ENCODE results near the gene ERP27. TPM values are rescaled to one million over a fixed set of nuclear protein-coding genes. Genes with fewer than 3 reads are reported as not detected.
A peak's percentile ranks its signal among the peaks of the same experiment; 100 is the strongest.

ERP27 gene
- total RNA-seq, 1 donor from 2014 or later = 0.14 TPM

GRCh38 chr12:14937014-14937413 is 1.3 kb downstream of the ERP27 start:
- H3K27me3 ChIP-seq (ENCODE audit: low read depth) = no peaks in the 10 kb centered on the region
- no peaks in the 10 kb centered on the region for H3K4me1 ChIP-seq
- intact Hi-C loops (cut with micrococcal nuclease) = no loop called here
- H3K27ac ChIP-seq (replicated peaks) = no peak overlapping the region
- DNase-seq = no peak
- H3K4me3 ChIP-seq = no peak overlapping the region
- TF ChIP-seq, protein P1, sequence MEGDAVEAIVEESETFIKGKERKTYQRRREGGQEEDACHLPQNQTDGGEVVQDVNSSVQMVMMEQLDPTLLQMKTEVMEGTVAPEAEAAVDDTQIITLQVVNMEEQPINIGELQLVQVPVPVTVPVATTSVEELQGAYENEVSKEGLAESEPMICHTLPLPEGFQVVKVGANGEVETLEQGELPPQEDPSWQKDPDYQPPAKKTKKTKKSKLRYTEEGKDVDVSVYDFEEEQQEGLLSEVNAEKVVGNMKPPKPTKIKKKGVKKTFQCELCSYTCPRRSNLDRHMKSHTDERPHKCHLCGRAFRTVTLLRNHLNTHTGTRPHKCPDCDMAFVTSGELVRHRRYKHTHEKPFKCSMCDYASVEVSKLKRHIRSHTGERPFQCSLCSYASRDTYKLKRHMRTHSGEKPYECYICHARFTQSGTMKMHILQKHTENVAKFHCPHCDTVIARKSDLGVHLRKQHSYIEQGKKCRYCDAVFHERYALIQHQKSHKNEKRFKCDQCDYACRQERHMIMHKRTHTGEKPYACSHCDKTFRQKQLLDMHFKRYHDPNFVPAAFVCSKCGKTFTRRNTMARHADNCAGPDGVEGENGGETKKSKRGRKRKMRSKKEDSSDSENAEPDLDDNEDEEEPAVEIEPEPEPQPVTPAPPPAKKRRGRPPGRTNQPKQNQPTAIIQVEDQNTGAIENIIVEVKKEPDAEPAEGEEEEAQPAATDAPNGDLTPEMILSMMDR (IDR thresholded peaks at IDR 0.05; ENCODE audit: borderline replicate concordance) = no peak
- H3K9me3 ChIP-seq (replicated peaks) = no peaks in the 10 kb centered on the region
- peaks cover 2% of the 10 kb centered on the region for H3K36me3 ChIP-seq

DNA sequence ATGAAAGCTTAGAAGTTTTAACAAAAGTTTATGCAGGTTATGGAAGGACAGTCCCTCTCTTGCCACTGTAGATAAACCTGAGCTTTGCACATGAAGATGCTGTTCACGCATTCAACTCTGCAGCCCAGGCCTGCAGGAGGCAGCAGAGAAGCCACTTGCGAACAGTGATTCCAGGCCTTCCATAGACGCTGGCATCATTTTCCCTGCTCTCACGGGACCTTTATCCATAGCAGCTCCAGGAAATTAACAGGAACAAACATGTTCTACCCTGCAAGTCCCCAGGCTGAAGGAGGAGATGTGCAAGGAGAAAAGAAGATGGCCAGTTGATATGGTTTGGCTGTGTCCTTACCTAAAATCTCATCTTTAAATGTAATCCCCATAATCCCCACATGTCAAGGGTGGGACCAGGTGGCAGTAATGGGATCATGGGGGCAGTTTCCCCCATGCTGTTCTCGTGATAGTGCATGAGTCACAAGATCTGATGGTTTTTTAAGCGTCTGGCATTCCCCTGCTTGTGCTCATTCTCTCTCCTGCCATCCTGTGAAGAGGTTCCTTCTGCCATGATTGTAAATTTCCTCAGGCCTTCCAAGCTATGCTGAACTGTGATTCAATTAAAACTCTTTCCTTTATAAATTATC is 2.0 kb downstream of the ERP27 start:
- H3K4me3 ChIP-seq = no peak overlapping the region
- TF ChIP-seq, protein P1 (IDR thresholded peaks at IDR 0.05; ENCODE audit: borderline replicate concordance) = peak; percentile 40
- no peaks in the 10 kb centered on the region for H3K27me3 ChIP-seq (ENCODE audit: low read depth)
- no peaks in the 10 kb centered on the region for H3K36me3 ChIP-seq
- intact Hi-C loops (cut with micrococcal nuclease) = no loop called here
- no peak overlapping the region for H3K27ac ChIP-seq (replicated peaks)
- H3K9me3 ChIP-seq (replicated peaks) = no peaks in the 10 kb centered on the region
- DNase-seq = no peak
- no peaks in the 10 kb centered on the region for H3K4me1 ChIP-seq

DNA sequence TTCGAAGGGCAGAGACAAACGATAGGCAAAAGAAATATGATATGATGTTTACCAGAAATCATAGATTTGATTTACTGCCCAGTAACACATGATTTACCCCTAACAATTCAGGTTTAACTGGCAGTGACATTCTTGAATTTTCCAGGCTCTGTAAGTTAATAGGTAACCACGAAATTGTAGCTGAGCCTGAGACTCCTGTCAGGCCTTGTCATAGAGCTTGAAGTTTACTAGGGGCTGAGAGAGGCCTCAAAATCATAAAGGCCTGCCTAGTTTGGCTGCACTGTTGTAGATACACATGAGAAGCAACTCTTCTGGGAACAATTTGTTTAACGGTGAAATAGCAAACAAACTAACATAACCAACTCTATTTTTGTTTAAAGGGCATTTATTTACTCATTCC is 3.3 kb downstream of the ERP27 start:
- no peak for DNase-seq
- intact Hi-C loops (cut with micrococcal nuclease) = no loop called here
- H3K4me3 ChIP-seq = no peak overlapping the region
- peaks cover 4% of the 10 kb centered on the region for H3K4me1 ChIP-seq
- no peak overlapping the region for H3K27ac ChIP-seq (replicated peaks)
- TF ChIP-seq, protein P1 (IDR thresholded peaks at IDR 0.05; ENCODE audit: borderline replicate concordance) = no peak
- no peaks in the 10 kb centered on the region for H3K9me3 ChIP-seq (replicated peaks)
- H3K27me3 ChIP-seq (ENCODE audit: low read depth) = no peaks in the 10 kb centered on the region
- H3K36me3 ChIP-seq = no peaks in the 10 kb centered on the region

GRCh38 chr12:14934511-14934910 is 3.8 kb downstream of the ERP27 start:
- Histone ChIP-seq H3K27ac (replicated peaks) (no peak overlapping the region), H3K4me1 (peaks cover 8% of the 10 kb centered on the region), H3K9me3 (replicated peaks) (no peaks in the 10 kb centered on the region), H3K4me3 (no peak overlapping the region), H3K36me3 (no peaks in the 10 kb centered on the region), H3K27me3 (ENCODE audit: low read depth) (no peaks in the 10 kb centered on the region)
- no peak for DNase-seq
- intact Hi-C loops (cut with micrococcal nuclease) = no loop called here
- TF ChIP-seq, protein P1 (IDR thresholded peaks at IDR 0.05; ENCODE audit: borderline replicate concordance) = no peak

DNA sequence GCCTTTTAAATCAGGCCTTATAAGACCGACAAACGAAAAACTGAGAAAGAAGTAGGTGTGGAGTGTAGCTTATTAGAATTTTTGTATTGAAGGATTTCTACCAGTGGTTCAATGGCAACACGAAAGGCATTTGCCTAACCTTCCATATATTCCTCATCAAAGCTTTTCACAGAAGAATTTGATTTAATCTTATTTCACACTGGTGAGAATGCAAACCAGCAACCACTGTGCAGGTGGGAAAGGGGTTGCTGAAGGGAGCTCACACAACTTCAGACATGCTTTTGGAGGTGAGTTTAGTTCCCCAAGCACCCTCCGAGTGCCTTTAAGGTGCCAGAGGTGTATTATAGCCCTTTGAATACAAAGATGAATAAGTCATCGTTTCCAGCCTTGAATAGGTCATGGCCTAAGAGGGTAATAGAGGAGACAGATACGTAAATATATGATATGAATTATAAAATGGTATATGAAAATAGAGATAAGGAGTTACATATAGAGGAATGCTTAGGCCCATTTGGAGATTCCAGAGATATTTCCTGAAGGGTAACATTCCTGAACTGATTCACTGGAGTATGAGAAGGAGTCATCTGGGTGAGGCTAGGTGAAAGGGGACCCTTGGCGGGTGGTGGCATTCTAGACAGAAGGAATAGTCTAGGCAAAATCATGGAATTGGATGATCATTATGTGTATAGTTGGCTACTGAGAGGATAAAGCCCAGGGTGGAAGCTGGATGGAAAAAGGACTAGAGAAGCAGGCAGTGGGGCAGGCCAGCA is 6.4 kb downstream of the ERP27 start:
- TF ChIP-seq, protein P1 (IDR thresholded peaks at IDR 0.05; ENCODE audit: borderline replicate concordance) = no peak
- DNase-seq = no peak
- Histone ChIP-seq H3K27me3 (ENCODE audit: low read depth) (no peaks in the 10 kb centered on the region), H3K27ac (replicated peaks) (no peak overlapping the region), H3K4me1 (peaks cover 18% of the 10 kb centered on the region), H3K9me3 (replicated peaks) (no peaks in the 10 kb centered on the region), H3K4me3 (no peak overlapping the region), H3K36me3 (no peaks in the 10 kb centered on the region)
- intact Hi-C loops (cut with micrococcal nuclease) = no loop called here
